Large intestine (tissue), 12 donors: ENCODE measurements around the gene CSNK1G2. TPM values are rescaled to one million over a fixed set of nuclear protein-coding genes. Genes with fewer than 3 reads are reported as not detected.

Source experiments
- DNase-seq, 2 donors: peaks; one replicate each; pipeline versions ENCODE4 v3.0.0 to v3.0.0-alpha.2; 2013
- H3K27ac ChIP-seq: one replicate; pipeline ENCODE4 v1.5.1; 2013; ENCODE audit warnings: low read length
- H3K27me3 ChIP-seq: 2 replicates; pipeline ENCODE4 v1.6.1; 2013; ENCODE audit warnings: low read length; ENCODE audit not compliant: control insufficient read depth, insufficient read depth
- H3K36me3 ChIP-seq: 2 replicates; pipeline ENCODE4 v1.6.1; 2013; ENCODE audit warnings: low read length; ENCODE audit not compliant: control insufficient read depth, insufficient read depth
- H3K4me1 ChIP-seq: one replicate; pipeline ENCODE4 v1.6.1; 2013; ENCODE audit warnings: low read length; ENCODE audit not compliant: control insufficient read depth, insufficient read depth
- H3K4me3 ChIP-seq: one replicate; pipeline ENCODE4 v1.5.1; 2013; ENCODE audit warnings: low read length
- H3K9me3 ChIP-seq: one replicate; pipeline ENCODE4 v1.6.1; 2013; ENCODE audit warnings: mild to moderate bottlenecking, low read depth, low read length, moderate library complexity; ENCODE audit not compliant: control insufficient read depth
- WGBS: methylation state at CpG from one replicate; pipeline ENCODE4 v1.1.5; 2013; ENCODE audit warnings: low lambda C conversion rate; ENCODE audit not compliant: insufficient coverage; 5-methylcytosine and 5-hydroxymethylcytosine counted together
- long read RNA-seq, 11 donors: transcript quantifications; one replicate each; lab custom pipeline, GENCODE V29; 2026
- polyA plus RNA-seq: library from polyadenylated mRNA; unstranded; fragments of 120-200 nt; gene quantifications from one replicate; pipeline ENCODE4 v1.2.1, GENCODE V29; 2013

CSNK1G2 gene
- 56.9 TPM for polyA plus RNA-seq
- long read RNA-seq, donor 1, transcript CSNK1G2-201 (12 exons, 2,918 nt): major isoform, 10 of 10 reads
- long read RNA-seq, donor 1, partial matches to known transcripts: 0 of 10 reads
- long read RNA-seq, donor 1, other reads (novel, unspliced or antisense): 0 of 10 reads
- long read RNA-seq, donor 2, transcript CSNK1G2-201 (12 exons, 2,918 nt): major isoform, 6 of 11 reads
- long read RNA-seq, donor 2, partial matches to known transcripts: 5 of 11 reads
- long read RNA-seq, donor 2, other reads (novel, unspliced or antisense): 0 of 11 reads
- long read RNA-seq, donor 3: 0 reads
- long read RNA-seq, donor 4: 0 reads
- long read RNA-seq, donor 5, partial matches to known transcripts: 0 of 3 reads
- long read RNA-seq, donor 5, other reads (novel, unspliced or antisense): 0 of 3 reads
- long read RNA-seq, donor 6, partial matches to known transcripts: 0 of 5 reads
- long read RNA-seq, donor 6, other reads (novel, unspliced or antisense): 0 of 5 reads
- long read RNA-seq, donor 7, partial matches to known transcripts: 0 of 3 reads
- long read RNA-seq, donor 7, other reads (novel, unspliced or antisense): 0 of 3 reads
- long read RNA-seq, donor 8, partial matches to known transcripts: 10 of 14 reads
- long read RNA-seq, donor 8, other reads (novel, unspliced or antisense): 0 of 14 reads
- long read RNA-seq, donor 9, transcript CSNK1G2-201 (12 exons, 2,918 nt): major isoform, 5 of 5 reads
- long read RNA-seq, donor 9, partial matches to known transcripts: 0 of 5 reads
- long read RNA-seq, donor 9, other reads (novel, unspliced or antisense): 0 of 5 reads
- long read RNA-seq, donor 10, transcript CSNK1G2-201 (12 exons, 2,918 nt): major isoform, 7 of 7 reads
- long read RNA-seq, donor 10, partial matches to known transcripts: 0 of 7 reads
- long read RNA-seq, donor 10, other reads (novel, unspliced or antisense): 0 of 7 reads
- long read RNA-seq, donor 11, partial matches to known transcripts: 0 of 4 reads
- long read RNA-seq, donor 11, other reads (novel, unspliced or antisense): 0 of 4 reads

DNA sequence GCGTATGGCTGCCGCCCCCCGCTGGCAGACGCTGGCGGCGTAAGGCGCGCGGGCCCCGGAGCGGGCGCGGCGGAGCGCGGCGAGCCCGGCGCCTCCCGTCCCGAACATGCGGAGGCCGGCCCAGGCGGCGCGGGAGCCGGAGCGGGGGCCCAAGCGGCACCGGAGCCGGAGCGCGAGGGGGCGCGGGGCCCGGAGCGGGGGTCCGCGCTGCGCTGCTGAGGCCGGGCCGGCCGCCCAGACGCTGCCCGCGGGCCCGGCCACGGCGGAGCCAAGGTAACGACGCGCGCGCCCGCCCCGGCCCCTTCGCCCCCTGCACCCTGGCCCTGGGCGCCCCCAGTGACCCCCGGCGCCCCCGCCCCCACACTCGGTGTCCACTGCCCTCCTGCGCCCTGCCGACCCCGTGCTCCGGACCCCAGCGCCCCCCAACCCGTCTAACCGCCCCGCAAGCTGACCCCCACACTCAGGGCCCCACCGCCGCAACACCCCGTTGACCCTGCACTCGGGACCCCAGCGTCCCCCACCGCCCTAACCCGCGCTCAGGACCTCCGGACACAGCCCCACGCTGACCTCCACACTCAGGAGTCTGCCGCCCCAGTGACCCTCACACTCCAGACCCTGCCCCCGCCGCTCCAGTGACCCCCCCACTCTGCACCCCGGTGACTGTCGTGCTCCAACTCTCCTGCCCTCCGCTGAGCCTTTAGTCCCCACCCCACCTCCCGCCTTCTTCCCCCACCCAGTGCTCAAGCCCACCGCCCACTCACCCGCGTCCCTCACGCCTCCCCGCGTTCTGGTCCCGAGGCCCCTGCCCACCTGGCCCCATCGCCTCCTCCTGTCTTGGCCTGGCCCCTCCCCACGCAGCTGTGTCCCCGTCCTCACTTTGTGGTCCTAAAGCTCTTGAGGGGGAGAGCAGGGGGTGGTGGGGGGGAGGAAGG lies at the start of gene CSNK1G2:
Gene CSNK1G2 (plus strand): TSS at position 27 of the 932 bp plus-strand sequence. CDS start 28,601 bp downstream, outside the sequence.
- no CpG with 5 or more reads among the region's 97 CpGs for WGBS
- no peaks in the 10 kb centered on the region for H3K36me3 ChIP-seq
- H3K4me3 ChIP-seq: peak within 1 kb of the TSS; percentile 91
- H3K9me3 ChIP-seq: no peaks in the 10 kb centered on the region
- no peak for DNase-seq
- H3K4me1 ChIP-seq: peaks cover 24% of the 10 kb centered on the region
- peak within 1 kb of the TSS; percentile 99 for H3K27ac ChIP-seq
- no peaks in the 10 kb centered on the region for H3K27me3 ChIP-seq

DNA sequence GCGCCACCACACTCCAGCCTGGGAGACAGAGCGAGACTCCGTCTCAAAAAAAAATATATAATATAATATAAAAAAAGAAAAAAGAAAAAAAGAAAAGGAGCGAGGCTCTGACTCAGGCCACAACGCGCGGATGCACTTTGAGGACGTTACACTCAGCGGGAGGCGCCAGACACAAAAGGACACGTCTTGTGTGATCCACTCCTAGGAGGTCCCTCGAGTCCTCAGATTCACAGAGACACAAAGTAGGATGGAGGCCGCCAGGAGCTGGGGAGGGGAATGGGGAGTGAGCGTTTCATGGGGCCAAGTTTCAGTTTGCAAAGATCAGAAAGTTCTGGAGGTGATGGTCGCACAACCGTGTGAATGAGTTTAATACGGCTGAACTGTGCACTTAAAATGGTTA lies 47.2 kb upstream of the CSNK1G2 start:
- H3K36me3 ChIP-seq: no peaks in the 10 kb centered on the region
- H3K9me3 ChIP-seq: no peaks in the 10 kb centered on the region
- H3K27ac ChIP-seq: no peak overlapping the region
- H3K4me1 ChIP-seq: peaks cover 2% of the 10 kb centered on the region
- no peak overlapping the region for H3K4me3 ChIP-seq
- H3K27me3 ChIP-seq: no peaks in the 10 kb centered on the region
- WGBS: no CpG with 5 or more reads among the region's 17 CpGs
- DNase-seq: no peak

DNA sequence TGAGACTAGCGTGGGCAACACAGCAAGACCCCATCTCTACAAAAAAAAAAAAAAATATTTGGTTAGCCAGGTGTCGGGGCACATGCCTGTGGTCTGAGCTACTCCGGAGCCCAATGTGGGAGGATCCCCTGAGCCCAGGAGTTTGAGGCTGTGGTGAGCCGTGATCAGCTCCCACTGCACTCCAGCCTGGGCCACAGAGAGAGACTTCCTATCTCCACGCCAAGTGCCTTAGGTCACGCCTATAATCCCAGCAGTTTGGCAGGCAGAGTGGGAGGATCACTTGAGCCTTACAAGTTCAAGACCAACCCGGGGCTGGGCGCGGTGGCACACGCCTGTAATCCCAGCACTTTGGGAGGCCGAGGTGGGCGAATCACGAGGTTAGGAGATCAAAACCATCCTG lies 44.5 kb upstream of the CSNK1G2 start:
- no peaks in the 10 kb centered on the region for H3K27me3 ChIP-seq
- no peak for DNase-seq
- no peak overlapping the region for H3K27ac ChIP-seq
- no peaks in the 10 kb centered on the region for H3K9me3 ChIP-seq
- WGBS: no CpG with 5 or more reads among the region's 13 CpGs
- H3K4me3 ChIP-seq: no peak overlapping the region
- H3K4me1 ChIP-seq: peaks cover 2% of the 10 kb centered on the region
- no peaks in the 10 kb centered on the region for H3K36me3 ChIP-seq

DNA sequence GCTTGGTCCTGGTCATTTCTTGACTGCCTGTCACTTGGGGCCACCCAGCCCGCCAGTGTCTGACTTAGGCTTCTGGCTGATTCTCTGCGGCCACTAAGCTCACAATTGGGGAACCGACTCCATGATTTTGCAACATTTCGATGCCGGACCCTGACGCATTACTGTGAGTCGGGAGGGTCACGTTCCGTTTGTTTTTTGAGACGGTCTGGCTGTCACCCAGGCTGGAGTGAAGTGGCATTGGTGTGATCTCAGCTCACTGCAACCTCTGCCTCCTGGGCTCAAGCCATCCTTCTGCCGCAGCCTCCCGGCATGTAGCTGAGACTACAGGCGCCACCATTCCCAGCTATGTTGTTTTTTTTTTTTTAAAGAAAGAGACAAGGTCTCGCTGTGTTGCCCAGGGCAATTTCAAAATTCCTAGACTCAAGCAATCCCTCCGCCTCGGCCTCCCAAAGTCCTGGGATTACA lies 39.0 kb upstream of the CSNK1G2 start:
- no peak overlapping the region for H3K27ac ChIP-seq
- H3K27me3 ChIP-seq: no peaks in the 10 kb centered on the region
- H3K36me3 ChIP-seq: no peaks in the 10 kb centered on the region
- no CpG with 5 or more reads among the region's 16 CpGs for WGBS
- H3K4me3 ChIP-seq: no peak overlapping the region
- H3K4me1 ChIP-seq: peaks cover 6% of the 10 kb centered on the region
- no peak for DNase-seq
- no peaks in the 10 kb centered on the region for H3K9me3 ChIP-seq

DNA sequence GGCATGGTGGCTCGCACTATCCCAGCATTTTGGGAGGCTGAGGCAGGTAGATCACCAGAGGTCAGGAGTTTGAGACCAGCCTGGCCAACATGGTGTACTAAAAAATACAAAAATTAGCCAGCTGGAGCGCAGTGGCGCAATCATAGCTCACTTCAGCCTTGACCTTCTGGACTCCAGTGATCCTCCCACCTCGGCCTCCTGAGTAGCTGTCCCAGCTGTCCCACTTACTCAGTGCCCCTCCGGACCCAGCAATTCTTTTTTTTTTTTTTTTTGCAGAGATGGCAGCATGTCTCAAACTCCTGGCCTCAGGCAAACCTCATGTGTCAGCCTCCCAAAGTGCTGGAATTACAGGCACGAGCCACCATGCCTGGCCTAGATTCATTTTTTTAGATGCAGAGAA lies 38.0 kb upstream of the CSNK1G2 start:
- WGBS: no CpG with 5 or more reads among the region's 6 CpGs
- Histone ChIP-seq H3K27me3 (no peaks in the 10 kb centered on the region), H3K27ac (no peak overlapping the region), H3K4me1 (peaks cover 10% of the 10 kb centered on the region), H3K9me3 (peaks cover 2% of the 10 kb centered on the region), H3K4me3 (no peak overlapping the region), H3K36me3 (peaks cover 2% of the 10 kb centered on the region)
- no peak for DNase-seq

DNA sequence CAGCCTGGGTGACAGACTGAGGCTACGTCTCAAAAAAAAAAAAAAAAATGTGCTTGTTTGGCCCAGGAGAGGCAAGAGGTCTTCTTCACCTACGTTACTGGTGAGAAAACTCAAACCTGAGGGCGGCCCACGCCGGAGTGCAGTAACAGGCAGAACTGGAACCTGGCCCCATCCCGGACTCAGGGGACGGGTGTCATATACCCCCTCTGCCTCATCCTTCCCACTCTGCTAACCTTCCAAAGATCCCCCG lies 36.2 kb upstream of the CSNK1G2 start:
- Histone ChIP-seq H3K27me3 (no peaks in the 10 kb centered on the region), H3K36me3 (peaks cover 2% of the 10 kb centered on the region), H3K27ac (peak overlapping the region; percentile 52), H3K4me1 (peaks cover 10% of the 10 kb centered on the region), H3K4me3 (peak overlapping the region; percentile 73), H3K9me3 (peaks cover 6% of the 10 kb centered on the region)
- DNase-seq: no peak
- no CpG with 5 or more reads among the region's 8 CpGs for WGBS

DNA sequence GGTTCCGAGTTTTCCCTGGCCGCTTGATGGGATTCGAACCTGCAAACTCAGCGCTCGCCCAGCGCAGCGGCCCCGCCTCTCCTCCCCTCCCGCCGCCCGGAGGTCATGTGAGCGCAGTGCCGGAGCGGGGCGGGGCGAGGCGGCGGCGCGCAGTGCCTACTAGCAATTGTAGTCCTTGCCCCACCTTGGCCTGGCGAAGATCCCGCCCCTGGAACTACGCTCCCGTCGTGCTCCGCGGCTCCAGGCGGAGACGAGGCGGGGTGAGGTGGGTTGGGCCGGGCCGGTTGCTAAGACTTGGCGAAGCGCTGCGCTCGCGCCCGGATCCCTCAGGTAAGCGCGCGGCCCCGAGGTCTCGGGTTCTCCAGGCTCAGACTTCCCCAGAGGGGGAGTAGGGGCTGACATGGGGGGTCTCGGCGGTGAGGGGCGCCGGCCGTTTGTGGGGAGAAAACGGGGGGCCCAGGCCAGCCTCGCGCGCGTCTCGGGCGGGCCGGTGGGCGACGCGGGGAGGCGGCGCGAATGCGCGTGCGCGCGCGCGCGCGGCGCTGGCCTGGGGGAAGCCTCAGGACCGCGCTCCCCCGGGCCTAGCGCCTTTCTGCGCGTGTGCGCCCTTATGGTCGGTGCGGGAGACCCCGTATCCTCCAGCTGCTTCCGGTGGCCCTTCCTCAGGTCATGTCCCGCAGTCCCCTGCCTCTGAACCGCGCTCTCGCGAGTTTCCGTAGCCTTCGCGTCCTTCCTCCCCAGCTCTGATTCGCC lies 35.7 kb upstream of the CSNK1G2 start, which contains the start of the genes ADAT3 and SCAMP4:
Gene ADAT3 (plus strand): TSS at position 290 of the 753 bp plus-strand sequence. CDS start 6,649 bp downstream, outside the sequence.
Gene SCAMP4 (plus strand): TSS at position 290 of the 753 bp plus-strand sequence. CDS start 9,621 bp downstream, outside the sequence.
- Histone ChIP-seq H3K27me3 (no peaks in the 10 kb centered on the region), H3K9me3 (peaks cover 6% of the 10 kb centered on the region), H3K4me1 (peaks cover 10% of the 10 kb centered on the region), H3K4me3 (peak within 1 kb of the TSS; percentile 73), H3K36me3 (peaks cover 2% of the 10 kb centered on the region), H3K27ac (peak within 1 kb of the TSS; percentile 81)
- peak; percentile 99 to 100 for DNase-seq
- WGBS: no CpG with 5 or more reads among the region's 92 CpGs

DNA sequence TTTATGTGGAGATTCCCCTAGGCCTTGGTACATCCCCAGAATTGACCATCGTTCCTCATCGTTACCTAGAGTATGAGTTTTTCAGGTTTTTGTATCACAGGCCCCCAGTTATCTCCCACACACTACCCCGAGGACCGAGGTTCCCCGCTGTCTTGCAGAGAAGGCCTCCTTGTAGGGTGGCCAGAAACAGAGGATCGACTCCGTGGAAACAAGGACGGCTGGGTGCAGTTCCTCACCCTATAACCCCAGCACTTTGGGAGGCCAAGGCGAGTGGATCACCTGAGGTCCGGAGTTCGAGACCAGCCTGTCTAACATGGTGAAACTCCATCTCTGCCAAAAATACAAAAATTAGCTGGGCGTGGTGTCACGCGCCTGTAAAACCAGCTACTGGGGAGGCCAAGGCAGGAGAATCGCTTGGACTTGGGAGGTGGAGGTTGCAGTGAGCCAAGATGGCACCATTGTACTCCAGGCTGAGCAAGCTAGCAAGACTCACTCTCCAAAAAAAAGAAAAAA lies 35.1 kb upstream of the CSNK1G2 start:
- DNase-seq: no peak
- Histone ChIP-seq H3K9me3 (peaks cover 6% of the 10 kb centered on the region), H3K4me3 (peak overlapping the region; percentile 73), H3K27ac (peak overlapping the region; percentile 81), H3K4me1 (peaks cover 10% of the 10 kb centered on the region), H3K36me3 (peaks cover 2% of the 10 kb centered on the region), H3K27me3 (no peaks in the 10 kb centered on the region)
- WGBS: no CpG with 5 or more reads among the region's 15 CpGs

DNA sequence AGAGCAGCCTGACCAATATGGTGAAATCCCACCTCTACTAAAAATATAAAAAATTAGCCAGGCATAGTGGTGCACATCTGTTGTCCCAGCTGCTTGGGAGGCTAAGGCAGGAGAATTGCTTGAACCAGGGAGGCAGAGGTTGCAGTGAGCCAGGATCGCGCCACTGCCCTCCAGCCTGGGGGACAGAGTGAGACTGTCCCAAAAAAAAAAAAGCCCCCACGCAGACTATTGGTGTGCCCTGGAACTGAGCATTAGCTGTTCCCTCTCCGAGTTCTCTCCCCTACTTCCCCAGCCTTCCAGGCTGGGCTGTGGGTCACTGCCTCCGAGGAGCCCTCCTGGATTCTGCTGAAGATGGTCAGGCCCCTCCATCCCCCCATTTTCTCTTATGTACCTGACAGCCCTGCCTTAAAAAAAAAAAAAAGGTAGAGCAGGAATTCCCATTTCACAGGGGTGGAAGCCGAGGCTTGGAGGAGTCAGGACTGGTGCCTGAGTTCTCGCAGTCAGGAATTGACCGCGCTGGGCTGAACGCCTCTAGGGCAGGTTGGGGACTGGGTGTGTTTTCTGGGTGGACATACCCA lies 33.9 kb upstream of the CSNK1G2 start:
- H3K4me3 ChIP-seq: no peak overlapping the region
- no peak for DNase-seq
- H3K9me3 ChIP-seq: peaks cover 10% of the 10 kb centered on the region
- peaks cover 2% of the 10 kb centered on the region for H3K36me3 ChIP-seq
- WGBS: no CpG with 5 or more reads among the region's 10 CpGs
- no peaks in the 10 kb centered on the region for H3K27me3 ChIP-seq
- H3K27ac ChIP-seq: no peak overlapping the region
- peaks cover 10% of the 10 kb centered on the region for H3K4me1 ChIP-seq
